Fibroblast of the conjunctiva (primary cell): ENCODE measurements around the gene NHLRC4.
"Not testable (repeated sequence)": the region's sequence is repeated elsewhere in the genome, so short reads cannot be mapped to it uniquely, and the experiment has no call there.

Experiments used
- DNase-seq: peaks from one replicate; pipeline ENCODE4 v3.0.0-alpha.2; 2010; ENCODE audit warnings: low read depth

NHLRC4 gene

DNA sequence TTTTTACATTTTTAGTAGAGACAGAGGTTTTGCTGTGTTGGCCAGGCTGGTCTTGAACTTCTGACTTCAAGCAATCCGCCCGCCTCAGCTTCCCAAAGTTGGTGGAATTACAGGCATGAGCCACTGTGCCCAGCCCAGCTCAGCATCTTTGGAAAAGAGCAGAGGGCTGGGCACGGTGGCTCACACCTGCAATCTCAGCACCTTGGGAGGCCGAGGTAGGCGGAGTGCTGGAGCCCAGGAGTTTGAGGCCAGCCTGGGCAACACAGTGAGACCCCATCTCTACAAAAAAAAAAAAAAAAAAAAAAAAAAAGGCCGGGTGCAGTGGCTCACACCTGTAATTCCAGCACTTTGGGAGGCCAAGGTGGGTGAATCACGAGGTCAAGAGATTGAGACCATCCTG lies 30.9 kb downstream of the NHLRC4 start:
- not testable (repeated sequence) for DNase-seq

DNA sequence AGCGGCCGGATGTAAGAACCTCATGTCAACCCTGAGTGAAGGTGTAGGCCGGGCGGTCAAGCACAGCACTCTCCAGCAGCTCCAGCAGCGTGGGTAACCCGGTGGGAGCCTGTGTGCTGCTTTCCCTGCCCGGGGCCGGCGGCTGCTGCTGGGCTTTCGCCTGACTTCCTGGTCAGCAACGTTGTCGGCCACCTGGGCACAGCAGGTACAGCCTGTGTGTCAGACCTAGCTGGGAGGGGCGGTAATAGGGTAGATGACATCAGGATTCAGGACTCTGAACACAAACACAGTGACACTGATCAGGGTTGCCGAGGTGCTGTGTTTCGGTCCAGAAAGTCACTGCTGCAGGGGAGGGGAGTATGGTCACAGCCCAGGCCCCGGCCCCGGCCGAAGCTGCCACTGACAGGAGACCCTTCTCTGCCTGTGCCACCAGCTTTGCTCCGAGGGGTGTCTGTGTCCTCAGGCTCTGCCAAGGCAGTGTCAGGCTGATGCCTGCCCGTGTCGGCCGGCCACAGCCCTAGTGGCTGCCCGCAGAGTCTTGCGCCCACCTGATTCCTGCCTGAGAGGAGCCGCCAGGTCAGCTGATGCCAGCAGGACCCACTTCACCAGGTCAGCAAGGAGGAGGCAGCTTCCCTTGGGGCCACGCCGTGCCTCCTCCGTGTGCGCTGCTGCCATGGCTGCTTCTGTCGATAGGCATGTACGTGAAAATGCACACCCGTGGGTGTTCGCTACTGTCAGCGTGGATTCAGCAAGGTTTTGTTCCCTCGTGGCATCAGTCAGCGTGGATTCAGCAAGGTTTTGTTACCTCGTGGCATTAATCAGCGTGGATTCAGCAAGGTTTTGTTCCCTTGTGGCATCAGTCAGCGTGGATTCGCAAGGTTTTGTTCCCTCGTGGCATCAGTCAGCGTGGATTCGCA lies 32.3 kb downstream of the NHLRC4 start:
- no peak for DNase-seq

DNA sequence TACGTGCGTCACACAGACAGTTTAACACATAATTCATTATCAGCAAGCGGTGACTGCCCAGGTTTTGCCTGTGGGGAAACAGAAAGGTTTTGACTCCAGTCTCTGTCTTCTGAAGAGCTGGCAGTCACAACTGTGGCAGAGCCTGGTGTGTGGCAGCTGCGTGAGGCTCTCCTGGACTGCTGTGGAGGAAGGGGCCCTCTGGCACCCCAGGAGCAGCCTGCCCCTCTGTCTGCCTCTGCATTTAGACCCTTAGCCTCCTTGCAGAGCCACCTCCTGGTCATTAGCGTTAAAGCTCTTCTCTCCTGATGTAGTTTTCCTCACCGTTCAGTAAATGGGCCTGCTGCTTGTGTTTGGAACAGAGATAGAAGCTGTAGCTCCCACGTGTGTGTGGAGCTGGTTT lies 34.0 kb downstream of the NHLRC4 start:
- DNase-seq: no peak

DNA sequence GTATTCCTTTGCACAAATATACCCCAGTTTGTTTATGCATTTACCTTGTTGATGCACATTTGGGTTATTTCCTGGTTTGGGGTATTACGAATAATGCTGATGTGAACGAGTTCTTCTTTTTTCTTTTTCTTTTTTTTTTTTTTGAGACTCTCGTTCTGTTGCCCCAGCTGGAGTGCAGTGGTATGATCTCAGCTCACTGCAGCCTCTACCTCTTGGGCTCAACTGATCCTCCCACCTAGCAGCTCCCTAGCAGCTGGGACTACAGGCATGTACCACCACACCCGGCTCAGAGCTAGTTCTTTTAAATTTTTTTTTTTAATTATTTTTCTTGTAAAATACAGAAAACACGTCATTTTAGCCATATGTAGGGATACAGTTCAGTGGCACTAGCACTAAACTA lies 37.1 kb downstream of the NHLRC4 start:
- DNase-seq: no peak

DNA sequence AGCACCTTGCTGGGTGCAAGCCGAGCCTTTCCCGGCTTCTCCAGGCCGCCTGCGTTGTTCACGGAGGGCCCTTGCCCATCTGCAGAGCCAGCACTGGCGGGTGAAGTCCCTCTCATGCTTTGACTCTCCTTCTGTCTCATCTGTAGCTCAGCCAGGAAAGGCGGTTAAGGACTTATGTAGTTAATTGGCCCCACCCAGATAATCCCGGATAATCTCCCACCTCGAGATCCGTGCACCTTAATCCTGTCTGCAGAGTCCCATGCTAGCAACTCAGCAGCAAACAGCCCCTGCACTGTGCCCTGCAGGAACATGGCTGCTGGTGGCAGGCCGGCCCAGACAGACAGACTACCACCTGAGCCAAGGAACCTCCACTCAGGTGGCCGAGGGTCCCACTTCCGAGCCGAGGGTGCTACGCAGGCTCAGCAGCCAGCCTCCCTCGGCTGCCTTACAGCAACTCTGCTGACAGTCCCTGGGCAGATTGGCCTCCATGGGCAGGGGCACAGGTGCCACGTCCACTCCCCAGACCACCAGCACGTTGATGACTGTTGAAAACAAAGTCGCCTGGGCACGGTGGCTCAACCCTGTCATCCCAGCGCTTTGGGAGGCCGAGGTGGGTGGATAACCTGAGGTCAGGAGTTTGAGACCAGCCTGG lies 40.0 kb downstream of the NHLRC4 start:
- DNase-seq: no peak

DNA sequence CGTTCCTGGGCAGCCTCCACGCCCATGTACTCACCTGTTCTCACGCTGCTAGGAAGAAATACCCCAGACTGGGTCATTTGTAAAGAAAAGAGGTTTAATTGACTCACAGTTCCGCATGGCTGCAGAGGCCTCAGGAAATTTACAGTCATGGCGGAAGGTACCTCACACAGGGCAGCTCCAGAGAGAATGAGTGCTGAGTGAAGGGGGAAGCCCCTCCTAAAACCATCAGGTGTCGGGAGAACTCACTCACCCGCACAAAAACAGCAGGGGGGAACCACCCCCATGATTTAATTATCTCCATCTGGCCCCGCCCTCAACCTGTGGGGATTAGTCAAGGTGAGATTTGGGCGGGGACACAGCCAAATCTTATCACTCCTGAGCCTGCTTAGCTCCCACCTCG lies 41.2 kb downstream of the NHLRC4 start:
- DNase-seq: no peak

DNA sequence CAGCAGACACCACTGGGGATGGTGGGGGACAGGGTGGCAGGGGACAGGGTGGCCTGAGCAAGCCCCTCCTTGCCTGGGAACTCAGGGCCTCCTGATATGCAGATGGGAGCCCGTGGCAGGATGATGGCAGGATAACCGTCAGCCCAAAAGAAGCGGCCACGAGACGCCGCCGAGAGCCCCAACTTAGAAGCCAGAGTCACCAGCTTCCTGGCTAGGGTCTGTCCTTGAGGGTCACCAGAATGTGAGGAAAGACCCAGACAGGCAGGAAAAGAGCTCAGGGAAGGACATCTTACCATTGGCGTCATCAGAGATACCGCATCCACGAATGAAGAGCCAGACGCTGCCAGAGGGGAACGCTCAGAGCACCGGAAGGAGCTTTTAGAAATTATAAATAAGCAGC lies 42.5 kb downstream of the NHLRC4 start:
- no peak for DNase-seq

DNA sequence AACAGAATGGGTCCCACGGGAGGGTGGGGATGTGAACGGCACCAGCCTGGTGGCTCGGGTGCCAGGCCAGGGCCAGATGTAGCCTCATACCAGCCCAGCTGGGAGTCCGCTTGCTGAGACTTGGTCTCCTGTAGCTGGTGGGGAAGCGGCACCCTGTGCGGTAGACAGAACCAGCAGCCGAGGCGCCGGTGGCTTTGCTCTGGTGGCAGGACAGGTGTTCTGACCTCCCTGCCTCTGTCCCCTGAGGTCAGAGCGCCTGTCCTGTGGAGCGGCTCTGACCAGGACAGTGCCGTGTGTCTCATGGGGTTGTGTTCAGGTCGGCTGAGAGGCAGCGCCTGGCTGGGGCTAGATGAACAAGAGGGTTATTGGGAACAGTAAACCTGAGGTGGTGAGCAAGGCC lies 43.2 kb downstream of the NHLRC4 start:
- DNase-seq: no peak

DNA sequence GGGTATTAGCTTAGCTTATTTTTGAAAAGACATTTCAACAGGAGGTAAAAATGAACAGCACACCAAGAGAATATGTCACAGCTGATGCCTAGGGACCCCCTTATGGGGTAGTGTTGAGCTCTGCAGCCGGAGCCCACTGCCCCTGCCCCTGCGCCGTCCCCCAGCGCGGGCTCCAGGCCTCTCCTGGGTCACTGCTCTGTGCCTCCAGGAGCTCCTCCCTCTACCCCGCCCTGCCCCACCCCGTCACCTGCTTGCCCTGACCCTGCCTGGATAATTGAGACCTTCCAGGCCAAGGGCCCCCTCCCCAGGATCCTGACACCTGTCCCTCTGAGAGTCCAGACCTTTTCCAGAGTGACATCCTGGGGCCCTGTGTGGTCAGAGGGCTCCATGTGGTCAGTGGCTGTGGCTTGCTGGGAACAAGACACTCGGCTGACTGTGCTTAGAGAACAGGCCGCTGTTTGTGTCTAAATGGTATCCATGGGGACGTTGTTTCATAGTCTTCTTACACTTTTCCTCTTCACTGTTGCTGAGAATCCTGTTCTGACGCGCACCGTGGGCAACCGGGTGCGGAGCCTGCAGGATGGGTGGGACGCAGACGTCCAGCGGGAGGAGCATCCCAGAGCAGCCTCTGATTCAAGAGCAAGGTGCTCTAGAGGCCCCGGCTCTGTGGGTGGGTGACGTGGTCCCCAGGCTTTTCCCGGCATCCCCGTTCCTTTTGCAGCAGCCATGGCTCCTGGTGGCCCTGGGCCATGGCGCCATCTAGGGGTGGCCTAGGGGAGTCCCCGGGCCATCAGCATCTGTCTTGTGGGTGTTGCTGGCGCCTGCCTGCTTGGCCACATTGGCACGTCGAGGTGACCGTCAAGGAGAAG lies 43.9 kb downstream of the NHLRC4 start:
- DNase-seq: no peak

DNA sequence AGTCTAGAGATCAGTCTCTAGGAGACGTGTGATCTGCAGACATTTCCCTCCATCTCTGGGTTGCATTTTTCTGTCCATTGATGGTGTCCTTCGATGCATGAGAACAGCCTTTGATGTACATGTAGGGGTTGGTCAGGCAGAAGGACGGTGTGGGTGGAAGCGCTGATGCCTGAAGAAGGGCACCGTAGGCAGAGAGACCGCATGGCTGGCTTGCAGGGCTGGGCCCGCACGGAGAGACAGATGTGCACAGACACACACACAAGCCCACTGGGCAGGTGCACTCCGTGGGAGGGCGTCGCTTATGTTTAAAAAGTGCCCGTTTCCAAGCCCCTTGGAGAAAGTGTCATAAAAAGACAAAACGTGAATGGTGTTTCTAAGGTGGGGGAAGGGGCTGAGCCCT lies 48.3 kb downstream of the NHLRC4 start:
- no peak for DNase-seq

DNA sequence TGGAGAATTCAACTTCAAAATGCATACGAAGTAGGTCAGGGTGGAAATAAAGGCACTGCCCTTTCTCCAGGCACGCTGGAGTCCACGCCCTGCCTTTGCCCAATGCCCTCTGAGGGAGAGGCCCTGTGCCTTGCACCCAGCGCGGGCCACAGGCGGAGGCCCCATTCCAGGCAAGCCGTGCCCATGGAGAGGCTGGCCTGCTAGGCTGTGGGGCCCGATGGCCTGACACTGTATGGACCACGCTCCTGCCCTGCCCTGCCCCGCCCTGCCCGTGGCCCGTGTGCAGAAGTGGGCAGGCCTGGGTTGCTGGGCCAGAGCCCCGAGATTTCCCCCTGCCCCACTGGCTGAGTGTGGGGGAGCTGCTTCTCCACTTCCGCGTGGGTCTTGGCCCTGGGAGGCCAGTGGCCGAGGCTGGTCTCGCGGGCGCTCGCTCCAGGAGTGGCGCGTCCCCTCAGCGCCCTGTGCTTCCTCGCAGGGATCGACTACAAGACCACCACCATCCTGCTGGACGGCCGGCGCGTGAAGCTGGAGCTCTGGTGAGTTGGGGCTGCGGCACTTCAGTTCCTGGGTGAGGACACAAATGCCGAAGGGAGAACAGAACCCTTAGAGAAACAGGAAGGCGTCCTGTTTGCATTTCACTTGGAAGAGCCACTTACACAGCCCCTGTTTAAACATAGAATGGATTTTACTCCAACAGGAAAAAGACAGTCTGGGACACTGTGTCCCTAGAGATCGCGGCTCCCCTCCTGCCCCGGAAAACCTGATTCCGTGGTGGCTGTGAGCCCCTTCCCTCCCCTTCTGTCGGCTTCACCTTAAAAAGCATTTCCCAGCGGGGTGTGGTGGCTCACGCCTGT lies 50.2 kb downstream of the NHLRC4 start:
- no peak for DNase-seq

DNA sequence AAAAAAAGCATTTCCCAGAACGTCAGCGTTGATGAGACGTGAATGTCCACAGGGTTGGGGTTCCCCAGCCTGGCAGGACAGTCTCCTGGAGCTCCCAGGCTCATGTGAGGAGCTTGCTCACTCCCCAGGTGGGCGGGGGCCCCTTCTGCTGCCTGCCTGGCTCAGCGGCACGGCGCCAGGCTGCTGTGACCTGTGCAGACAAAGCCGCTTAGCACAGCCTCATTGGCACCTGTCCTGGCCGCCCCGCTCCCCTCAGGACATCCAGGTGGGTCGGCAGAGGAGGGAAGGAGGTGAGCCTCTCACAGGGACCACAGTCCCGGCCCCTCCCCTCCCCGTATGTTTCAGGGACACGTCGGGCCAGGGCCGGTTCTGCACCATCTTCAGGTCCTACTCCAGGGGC lies 51.0 kb downstream of the NHLRC4 start:
- DNase-seq: no peak
